Erythroblast (primary cell): Measurements from ENCODE around the gene PIGS.

Source experiments
- DNase-seq, 2 experiments: peaks; one replicate each; lab custom pipeline; 2025; lab: John Stamatoyannopoulos, UW
- GATA1 ChIP-seq: IDR thresholded peaks from 2 replicates; pipeline ENCODE4 v1.6.1; 2011; ENCODE audit warnings: low read depth, mild to moderate bottlenecking, control low read depth, low read length, moderate library complexity
- POLR2A ChIP-seq: IDR thresholded peaks from 2 replicates; pipeline ENCODE4 v1.6.1; 2011; ENCODE audit warnings: mild to moderate bottlenecking, low read length

The PIGS gene

DNA sequence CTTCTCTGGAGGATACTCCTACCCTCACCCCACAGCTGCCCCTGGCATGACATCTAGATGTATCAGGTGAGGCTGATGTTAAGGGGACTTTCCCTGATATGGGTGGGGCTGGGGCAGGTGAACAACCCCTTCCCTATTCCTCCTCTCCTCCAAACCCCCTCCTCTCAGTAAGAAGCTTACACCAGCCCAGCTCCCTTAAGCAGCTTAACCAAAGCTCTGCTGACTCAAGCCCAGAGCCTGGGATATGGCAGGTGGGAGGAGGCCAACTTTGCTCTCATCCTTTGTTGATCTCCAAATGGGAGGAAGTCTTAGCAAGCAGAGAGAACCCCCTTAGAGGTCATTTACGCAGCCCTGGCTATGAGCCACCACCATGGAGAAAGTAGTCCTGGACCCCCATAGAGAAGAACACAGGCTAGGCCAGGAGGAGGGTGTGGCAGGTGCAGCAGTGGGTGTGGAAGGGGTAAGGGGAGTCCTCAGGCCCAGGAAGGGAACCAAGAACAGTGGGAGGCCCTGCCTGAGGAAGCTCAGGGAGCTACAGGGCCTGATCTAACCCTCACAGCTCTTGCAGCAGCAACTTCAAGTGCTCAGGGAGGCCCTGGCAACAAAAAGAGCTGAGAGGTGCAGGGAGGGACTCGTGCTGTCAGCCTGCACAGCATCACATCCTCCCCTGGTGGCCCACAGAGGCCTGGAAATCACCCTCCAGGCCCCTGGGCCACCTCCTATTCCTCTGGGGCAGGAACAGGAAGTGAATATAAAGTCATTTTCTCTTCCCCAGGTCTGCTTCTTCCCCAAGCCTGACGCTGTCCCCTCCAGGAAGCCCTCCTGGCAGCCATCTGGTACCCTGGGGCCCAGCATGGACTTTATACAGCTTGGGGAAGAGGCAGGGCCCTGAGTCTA lies 21.8 kb downstream of the PIGS start:
- no peak for DNase-seq
- TF ChIP-seq POLR2A, result no peak
- TF ChIP-seq GATA1, result no peak

- DNase-seq, result no peak
- TF ChIP-seq GATA1 (no peak), POLR2A (no peak)
These were observed 22.8 kb downstream of the PIGS start for GRCh38 chr17:28548417-28549130.

GRCh38 chr17:28547623-28548416 lies 23.5 kb downstream of the PIGS start:
- DNase-seq, result peak; percentile 73 to 80
- no peak for TF ChIP-seq GATA1
- no peak for TF ChIP-seq POLR2A

DNA sequence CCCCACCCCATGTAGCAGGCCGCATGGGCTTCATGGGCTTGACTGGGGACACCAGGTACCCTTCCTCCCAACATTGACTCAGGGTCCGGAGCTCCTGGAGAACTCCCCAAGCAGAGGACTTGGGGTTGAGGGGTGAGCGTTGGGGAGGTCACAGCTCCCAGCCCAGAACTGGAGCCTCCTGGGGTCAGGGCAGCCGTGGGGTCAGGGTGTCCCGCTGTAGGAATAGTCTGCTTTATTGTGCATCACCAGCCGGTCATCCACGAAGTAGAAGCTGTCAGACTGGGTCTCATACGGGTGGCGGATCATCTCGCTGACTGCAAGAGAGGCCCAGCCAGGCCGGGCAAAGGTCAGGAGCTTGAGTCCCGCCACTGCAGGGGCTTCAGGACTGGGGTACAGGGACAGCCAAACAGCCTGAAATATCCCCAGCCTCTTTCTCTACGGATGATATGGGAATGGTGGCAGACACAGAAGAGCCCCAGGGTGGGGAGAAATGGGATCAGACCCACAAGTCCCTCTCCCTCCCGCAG lies 24.2 kb downstream of the PIGS start:
- no peak for DNase-seq
- TF ChIP-seq POLR2A, result no peak
- no peak for TF ChIP-seq GATA1

- no peak for TF ChIP-seq POLR2A
- no peak for TF ChIP-seq GATA1
- no peak for DNase-seq
These were observed 25.4 kb downstream of the PIGS start for GRCh38 chr17:28545787-28546415.

GRCh38 chr17:28545141-28545503 lies 26.2 kb downstream of the PIGS start:
- DNase-seq, result no peak
- TF ChIP-seq GATA1 (no peak), POLR2A (no peak)

- no peak for TF ChIP-seq GATA1
- TF ChIP-seq POLR2A, result no peak
- DNase-seq, result no peak
These were observed 26.8 kb downstream of the PIGS start for GRCh38 chr17:28544402-28545140.

DNA sequence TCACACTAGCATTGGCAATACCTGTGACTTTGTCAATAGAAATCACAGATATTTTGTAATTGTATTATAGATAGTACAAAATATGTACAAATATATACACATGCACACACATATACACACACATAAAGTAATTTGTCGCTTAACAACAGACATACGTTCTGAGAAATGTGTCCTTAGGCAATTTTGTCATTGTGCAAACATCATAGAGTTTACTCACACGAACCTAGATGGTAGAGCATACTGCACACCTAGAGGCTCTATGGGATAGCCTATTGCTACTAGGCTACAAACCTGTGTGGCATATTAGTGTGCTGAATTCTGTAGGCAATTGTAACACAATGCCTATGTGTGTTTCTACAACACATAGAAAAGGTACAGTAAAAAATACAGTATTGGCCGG lies 29.9 kb downstream of the PIGS start:
- DNase-seq, result no peak
- TF ChIP-seq GATA1, result no peak
- no peak for TF ChIP-seq POLR2A

GRCh38 chr17:28540231-28540630 lies 31.1 kb downstream of the PIGS start:
- DNase-seq, result no peak
- TF ChIP-seq GATA1, result no peak

GRCh38 chr17:28538296-28538895 lies 32.9 kb downstream of the PIGS start:
- TF ChIP-seq POLR2A, result no peak
- no peak for TF ChIP-seq GATA1
- no peak for DNase-seq

GRCh38 chr17:28537219-28537610 lies 34.1 kb downstream of the PIGS start:
- TF ChIP-seq POLR2A, result no peak
- TF ChIP-seq GATA1, result no peak
- no peak for DNase-seq
